ENCODE data around the gene PXDC1. TPM values are rescaled to one million over a fixed set of nuclear protein-coding genes. Genes with fewer than 3 reads are reported as not detected.

The PXDC1 gene
- total and polyA plus RNA-seq, 2 experiments from 2014 or later, result 1.2 to 1.8 TPM

GRCh38 chr6:3765415-3765814 lies 13.9 kb upstream of the PXDC1 start:
- no peak overlapping the region for H3K27ac ChIP-seq (ENCODE audit: low read depth)
- Mint-ChIP-seq H3K27me3 (ENCODE audit: insufficient read depth, low read depth, poor library complexity) (peaks cover 12% of the 10 kb centered on the region), H3K36me3 (ENCODE audit: low read depth) (no peaks in the 10 kb centered on the region), H3K4me3 (no peak overlapping the region), H3K4me1 (peaks cover 20% of the 10 kb centered on the region), H3K27ac (no peak overlapping the region), H3K9me3 (no peaks in the 10 kb centered on the region)
- no peak for ATAC-seq
- TF ChIP-seq NANOG (IDR thresholded peaks at IDR 0.05; ENCODE audit: borderline replicate concordance), result no peak
- TF ChIP-seq EZH2phosphoT487 (IDR thresholded peaks at IDR 0.05; ENCODE audit: unreplicated experiment), result no peak
- H3K27me3 ChIP-seq (ENCODE audit: insufficient read depth), result 0 out of 2 replicates have a peak, but pooled peaks cover under 1% of the 10 kb centered on the region
- no peaks in the 10 kb centered on the region for H3K9me2 ChIP-seq (ENCODE audit: insufficient read depth)
- no peaks in the 10 kb centered on the region for H3K36me3 ChIP-seq (ENCODE audit: insufficient read depth)
- H3K4me1 ChIP-seq (ENCODE audit: insufficient read depth), result peaks cover 18% of the 10 kb centered on the region
- H3K79me2 ChIP-seq (replicated peaks; ENCODE audit: insufficient read depth), result no peaks in the 10 kb centered on the region
- H3K4me2 ChIP-seq, result no peak overlapping the region
- DNase-seq (ENCODE audit: low spot score), result no peak
- H2AFZ ChIP-seq, result no peak overlapping the region
- no peaks in the 10 kb centered on the region; the same call in 1 of the 2 replicates for H4K20me1 ChIP-seq (replicated peaks; ENCODE audit: insufficient read depth)
- H3K4me3 ChIP-seq, result no peak overlapping the region
- no peaks in the 10 kb centered on the region for H3F3A ChIP-seq (replicated peaks; ENCODE audit: low read depth)

GRCh38 chr6:3764516-3765335 lies 13.2 kb upstream of the PXDC1 start:
- H3K4me1 Mint-ChIP-seq, result peaks cover 13% of the 10 kb centered on the region
- no peak overlapping the region for H3K27ac ChIP-seq (ENCODE audit: low read depth)
- no peak overlapping the region for H3K4me2 ChIP-seq
- DNase-seq (ENCODE audit: low spot score), result no peak
- no peaks in the 10 kb centered on the region for H3K36me3 ChIP-seq (ENCODE audit: insufficient read depth)
- no peaks in the 10 kb centered on the region for H3K27me3 ChIP-seq (ENCODE audit: insufficient read depth)
- H4K20me1 ChIP-seq (replicated peaks; ENCODE audit: insufficient read depth), result no peaks in the 10 kb centered on the region; the same call in 1 of the 2 replicates
- H3K4me3 Mint-ChIP-seq, result no peak overlapping the region
- no peak overlapping the region for H2AFZ ChIP-seq
- H3F3A ChIP-seq (replicated peaks; ENCODE audit: low read depth), result no peaks in the 10 kb centered on the region
- H3K4me3 ChIP-seq, result no peak overlapping the region
- H3K36me3 Mint-ChIP-seq (ENCODE audit: low read depth), result no peaks in the 10 kb centered on the region
- TF ChIP-seq ZNF114 (CRISPR knock-in tag; IDR thresholded peaks at IDR 0.05), result no peak
- TF ChIP-seq STAT1 (IDR thresholded peaks at IDR 0.05; ENCODE audit: unreplicated experiment), result no peak
- TF ChIP-seq ZNF462 (CRISPR knock-in tag; IDR thresholded peaks at IDR 0.05), result no peak
- no peak for TF ChIP-seq ETS1 (IDR thresholded peaks at IDR 0.05)
- no peak for TF ChIP-seq CREB1 (CRISPR knock-in tag; IDR thresholded peaks at IDR 0.05; ENCODE audit: low read depth)
- H3K4me1 ChIP-seq (ENCODE audit: insufficient read depth), result peaks cover 11% of the 10 kb centered on the region
- no peaks in the 10 kb centered on the region for H3K9me3 Mint-ChIP-seq
- peaks cover 10% of the 10 kb centered on the region for H3K27me3 Mint-ChIP-seq (ENCODE audit: insufficient read depth, low read depth, poor library complexity)
- H3K9me2 ChIP-seq (ENCODE audit: insufficient read depth), result no peaks in the 10 kb centered on the region
- no peak overlapping the region for H3K27ac Mint-ChIP-seq
- H3K79me2 ChIP-seq (replicated peaks; ENCODE audit: insufficient read depth), result no peaks in the 10 kb centered on the region
- ATAC-seq, result no peak
